NCI-H345 (cell line): ENCODE measurements around the gene NPPC.
"Not testable (repeated sequence)": the region's sequence is repeated elsewhere in the genome, so short reads cannot be mapped to it uniquely, and the experiment has no call there.

Source experiments
- DNase-seq: peaks from one replicate; lab custom pipeline; 2025; lab: John Stamatoyannopoulos, UW

The NPPC gene

DNA sequence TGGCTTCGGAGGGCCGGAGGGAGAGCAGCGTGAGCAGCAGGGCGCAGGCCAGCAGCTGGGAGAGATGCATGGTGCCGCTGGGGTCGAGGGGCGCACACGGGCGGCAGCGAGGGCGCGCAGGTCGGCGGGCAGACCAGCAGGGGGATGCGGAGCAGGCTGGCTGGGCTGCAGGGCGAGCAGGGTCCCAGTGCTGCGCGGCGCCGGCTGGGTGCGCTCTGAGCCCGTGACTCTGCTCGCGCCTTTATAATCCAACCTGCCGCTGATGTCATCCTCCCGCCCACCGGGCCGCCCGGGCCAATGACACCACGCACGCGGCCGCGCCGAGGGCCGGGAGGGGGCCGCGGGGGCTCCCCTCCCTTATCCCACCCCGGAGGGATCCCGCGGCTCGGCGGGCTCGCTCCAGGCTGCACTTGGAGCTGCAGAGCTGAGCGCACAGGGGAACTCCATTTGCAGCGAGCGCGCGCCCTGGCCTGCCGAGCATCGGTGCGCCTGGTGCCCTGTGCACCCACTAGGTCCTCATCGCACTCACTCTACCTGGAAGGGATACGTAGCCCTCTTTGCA, at the start of gene NPPC:
TSS of gene NPPC (minus strand) at position 217 of the 562 bp plus-strand sequence. CDS start at position 70, 147 bp downstream.
- DNase-seq, result peak; percentile 80

- DNase-seq, result no peak
Observed at GRCh38 chr2:231975001-231975400, 48.8 kb upstream of the NPPC start.

- DNase-seq, result no peak
Observed at GRCh38 chr2:231970461-231970860, 44.3 kb upstream of the NPPC start.

GRCh38 chr2:231968820-231969219, 42.6 kb upstream of the NPPC start:
- DNase-seq, result no peak

GRCh38 chr2:231966886-231967285, 40.7 kb upstream of the NPPC start:
- no peak for DNase-seq

DNA sequence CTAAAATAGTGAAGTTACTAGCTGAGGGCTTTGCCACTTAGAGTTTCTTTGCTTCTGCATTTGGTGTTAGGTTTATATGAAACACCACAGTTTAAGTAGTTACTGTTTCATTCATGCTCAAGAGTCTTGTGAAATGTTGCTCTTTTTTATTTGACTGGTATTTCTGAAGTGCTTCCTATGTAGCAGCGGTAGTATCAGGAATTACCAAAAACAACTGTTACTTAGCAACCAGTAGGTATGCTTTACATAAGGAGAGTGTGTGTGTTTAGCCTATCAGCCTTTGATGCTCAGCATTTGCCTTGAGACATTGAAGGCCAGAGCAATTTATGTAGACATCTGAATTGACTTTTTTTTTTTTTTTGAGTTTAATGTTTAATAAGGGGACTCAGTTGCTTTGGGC, 38.9 kb upstream of the NPPC start:
- DNase-seq, result peak; percentile 7

DNA sequence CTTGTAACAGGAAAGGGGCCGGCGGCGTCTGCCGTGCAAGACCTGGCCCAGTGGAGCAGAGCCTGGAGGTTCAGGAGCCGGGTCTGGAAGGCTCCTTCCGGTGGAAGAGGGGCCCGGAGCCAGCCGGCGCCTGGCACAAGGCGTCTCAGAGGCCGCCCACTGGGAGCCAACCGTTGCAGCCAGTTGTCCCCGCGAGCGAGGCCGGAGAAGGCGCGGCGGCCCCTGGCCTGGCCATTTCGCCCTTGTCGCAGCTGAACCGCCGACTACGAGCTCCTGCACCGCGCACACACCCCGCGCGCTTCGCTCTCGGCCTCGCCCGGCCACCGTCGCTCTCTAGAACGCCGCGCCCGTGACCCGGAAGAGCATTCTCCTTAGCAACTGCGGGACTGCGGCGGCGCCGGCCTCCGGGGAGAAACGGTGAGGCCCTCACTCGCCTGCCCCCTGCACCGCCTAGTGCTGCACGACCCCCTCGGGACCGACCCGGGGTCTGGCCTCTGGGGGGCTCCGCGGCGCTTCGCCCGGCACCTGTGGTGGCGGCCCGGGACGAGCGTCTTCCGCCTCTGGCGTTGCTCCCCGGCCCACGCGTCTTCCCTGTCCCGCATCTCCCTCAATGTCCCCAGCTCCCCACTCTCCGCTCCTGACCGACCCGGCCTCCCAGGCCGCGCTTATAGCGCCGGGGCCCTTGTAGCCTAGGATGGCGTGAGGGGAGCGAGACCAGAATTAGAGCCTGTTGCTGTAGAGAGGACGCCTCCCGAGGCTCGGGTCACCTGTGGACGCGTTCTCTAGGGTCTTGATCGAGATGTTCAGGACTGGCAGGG, 35.4 kb upstream of the NPPC start, which contains the start of gene DIS3L2:
TSS of gene DIS3L2 (plus strand) at position 365 of the 818 bp plus-strand sequence. CDS start 53,215 bp downstream, outside the sequence.
- peak; percentile 81 for DNase-seq

DNA sequence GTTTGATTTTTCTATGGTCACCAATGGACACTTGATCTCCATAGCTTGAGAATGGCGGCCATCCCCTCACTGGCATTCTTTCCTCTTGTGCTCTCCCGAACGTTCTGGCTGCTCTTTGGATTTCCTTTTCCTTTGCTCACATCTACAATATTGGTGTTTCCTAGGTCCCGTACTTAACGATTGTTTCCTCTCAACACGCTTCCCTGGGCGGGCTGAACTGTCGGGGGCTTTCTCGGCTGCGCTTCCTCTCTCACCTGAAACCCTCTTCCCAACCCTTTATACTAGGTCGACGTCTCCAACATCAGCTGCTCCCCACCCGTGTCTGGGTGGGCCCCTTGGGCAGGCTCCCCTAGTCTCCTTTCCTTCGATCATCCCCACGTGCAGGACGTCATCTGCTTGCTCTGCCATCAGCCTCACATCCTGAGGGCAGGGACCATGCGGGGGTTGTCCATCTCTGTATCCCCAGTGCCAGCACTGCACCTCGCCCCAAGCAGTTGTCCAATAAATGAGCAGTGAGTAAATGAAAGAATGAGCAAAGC, 34.7 kb upstream of the NPPC start:
- no peak for DNase-seq

GRCh38 chr2:231957913-231958763, 31.9 kb upstream of the NPPC start:
- DNase-seq, result no peak

DNA sequence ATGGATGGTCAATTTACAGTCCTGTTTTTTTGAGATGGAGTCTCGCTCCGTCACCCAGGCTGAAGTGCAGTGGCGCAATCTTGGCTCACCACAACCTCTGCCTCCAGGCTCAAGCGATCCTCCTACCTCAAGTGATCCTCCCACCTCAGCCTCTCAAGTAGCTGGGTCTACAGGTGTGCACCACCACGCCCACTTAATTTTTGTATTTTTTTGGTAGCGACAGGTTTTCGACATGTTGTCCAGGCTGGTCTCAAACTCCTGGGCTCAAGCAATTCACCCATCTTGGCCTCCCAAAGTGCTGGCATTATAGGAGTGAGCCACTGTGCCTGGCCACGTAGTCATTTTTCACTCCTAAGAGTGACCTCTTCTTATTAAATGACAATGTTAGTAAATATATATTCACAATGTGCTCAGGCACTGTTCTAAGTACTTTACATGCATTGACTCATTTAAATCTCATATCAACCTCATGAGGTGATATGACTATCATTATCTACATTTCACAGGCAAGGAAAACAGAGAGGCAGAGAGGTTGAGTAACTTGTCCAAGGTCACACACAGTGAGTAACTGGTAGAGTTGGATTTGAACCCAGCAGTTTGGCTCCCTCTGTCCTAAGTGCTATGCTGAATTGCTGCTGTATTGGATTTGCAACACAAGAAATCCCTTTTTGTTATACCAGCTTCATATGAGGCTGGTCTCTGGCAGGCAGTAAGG, 29.7 kb upstream of the NPPC start:
- no peak for DNase-seq

DNA sequence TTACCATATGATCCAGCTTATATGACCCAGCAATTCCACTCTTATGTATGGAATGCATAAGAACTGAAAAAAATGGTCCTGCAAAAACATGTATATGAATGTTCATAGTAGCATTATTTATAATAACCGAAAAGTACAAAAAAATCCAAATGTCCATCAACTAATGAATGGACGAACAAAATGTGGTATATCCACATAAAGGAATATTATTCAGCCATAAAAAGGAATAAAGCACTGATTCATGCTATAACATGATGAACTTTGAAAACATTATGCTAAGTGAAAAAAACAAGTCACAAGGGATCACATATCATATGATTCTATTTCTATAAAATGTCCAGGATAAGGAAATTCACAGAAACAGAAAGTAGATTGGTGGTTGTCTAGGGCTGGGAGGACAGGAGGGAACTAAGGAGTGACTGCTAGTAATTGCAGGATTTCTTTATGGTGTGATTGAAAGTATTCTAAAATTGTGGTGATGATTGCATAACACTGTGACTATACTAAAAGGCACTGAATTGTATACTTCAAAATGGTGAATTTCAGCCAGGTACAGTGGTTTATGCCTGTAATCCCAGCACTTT, 25.3 kb upstream of the NPPC start:
- no peak for DNase-seq

DNA sequence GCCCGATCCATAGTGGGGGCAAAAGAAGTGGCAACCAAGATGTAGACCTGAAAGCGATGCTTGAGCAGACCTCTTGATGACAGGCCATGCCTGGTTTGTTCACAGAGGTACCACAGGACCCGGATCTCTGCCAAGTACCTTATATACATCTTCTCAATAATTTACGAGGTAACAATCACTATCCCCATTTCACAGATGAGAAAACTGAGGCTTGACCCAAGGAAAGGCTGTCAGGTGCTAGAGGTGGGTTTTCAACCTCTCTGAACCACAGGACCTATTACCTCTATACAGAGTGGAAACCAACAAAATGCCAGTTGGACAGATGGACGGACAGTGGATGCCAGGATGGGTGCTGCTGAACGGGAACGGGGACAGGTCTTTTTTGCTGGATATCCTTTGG, 21.5 kb upstream of the NPPC start:
- no peak for DNase-seq

DNA sequence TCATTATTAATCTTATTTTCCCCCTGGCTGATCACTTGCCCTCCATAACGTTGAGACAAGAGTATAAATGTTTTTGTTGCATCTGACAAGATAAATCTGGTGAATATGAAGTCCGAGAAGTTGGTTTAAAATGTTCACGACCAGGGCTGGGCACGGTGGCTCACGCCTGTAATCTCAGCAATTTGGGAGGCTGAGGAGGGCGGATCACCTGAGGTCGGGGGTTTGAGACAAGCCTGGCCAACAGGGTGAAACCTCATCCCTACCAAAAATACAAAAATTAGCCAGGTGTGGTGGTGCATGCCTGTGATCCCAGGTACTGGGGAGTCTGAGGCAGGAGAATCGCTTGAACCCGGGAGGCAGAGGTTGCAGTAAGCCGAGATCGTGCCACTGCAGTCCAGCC, 20.9 kb upstream of the NPPC start:
- DNase-seq, result not testable (repeated sequence)

DNA sequence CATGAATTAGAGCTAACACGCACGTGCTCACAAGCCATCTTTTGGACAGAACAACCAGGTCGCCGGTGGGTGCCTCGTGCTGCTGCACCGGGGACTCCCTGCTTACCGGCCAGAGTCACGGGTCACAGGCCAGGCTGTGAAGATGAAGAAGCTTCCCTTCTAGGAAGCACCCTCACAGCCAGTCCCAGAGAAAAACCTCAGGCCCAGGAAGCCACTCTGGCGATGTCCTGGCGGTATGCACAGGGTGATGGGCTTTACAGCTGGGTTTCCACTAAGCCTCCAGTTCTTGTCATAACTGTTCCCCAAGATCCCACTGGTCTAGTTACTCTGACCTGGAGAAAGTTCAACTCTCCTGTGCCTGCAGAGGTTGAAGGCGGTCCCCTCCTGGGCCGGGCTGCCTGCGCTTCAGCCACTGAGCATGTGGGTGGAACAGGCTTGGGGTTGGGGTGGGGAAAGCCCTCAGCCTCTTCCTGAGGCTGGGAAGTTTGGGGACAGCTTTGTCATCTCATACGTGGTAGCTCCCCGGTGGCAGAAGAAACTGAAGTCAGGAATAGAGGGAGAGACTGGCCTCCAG, 20.1 kb upstream of the NPPC start:
- DNase-seq, result no peak

GRCh38 chr2:231942180-231942579, 16.0 kb upstream of the NPPC start:
- no peak for DNase-seq

DNA sequence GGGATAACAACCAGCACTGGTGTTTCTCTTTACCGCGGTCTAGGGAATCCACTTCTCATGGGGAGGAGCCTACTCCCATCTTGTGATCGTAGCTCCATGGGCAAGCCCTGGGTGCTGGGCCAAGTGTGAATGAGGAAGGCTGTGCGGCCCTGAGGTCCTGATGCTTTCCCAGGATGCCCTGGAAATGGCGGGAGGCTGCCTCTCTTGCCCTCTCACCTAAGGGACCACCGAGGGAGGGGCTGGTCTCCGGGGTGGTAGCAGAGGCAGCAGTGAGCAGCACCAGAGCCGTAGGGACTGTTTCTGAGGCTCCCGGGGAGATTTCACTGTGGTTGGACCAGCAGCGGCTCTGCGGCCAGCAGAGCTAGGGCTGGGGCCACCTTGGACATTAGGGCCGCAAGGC, 15.5 kb upstream of the NPPC start:
- no peak for DNase-seq

DNA sequence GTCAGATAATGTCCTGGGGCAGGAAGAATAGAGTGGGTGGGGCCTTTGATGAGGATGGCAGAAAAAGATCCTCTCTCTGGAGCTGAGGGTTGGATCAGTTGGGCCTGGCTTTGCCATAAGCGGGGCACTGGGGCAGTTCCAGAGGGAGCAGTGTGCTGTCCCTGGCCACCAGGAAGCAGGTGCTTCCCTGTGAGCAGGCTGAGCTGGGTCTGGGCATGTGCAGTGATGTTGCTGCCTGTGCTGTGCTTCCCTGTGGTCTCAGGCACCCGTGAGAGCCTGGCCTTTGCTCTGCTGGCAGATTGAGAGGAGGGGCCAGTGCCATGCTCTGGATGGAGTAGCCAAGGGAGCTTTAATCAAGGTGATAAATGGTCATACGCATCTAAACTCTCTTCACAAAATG, 14.6 kb upstream of the NPPC start:
- no peak for DNase-seq

- DNase-seq, result no peak
Observed at GRCh38 chr2:231939022-231939421, 12.8 kb upstream of the NPPC start.

DNA sequence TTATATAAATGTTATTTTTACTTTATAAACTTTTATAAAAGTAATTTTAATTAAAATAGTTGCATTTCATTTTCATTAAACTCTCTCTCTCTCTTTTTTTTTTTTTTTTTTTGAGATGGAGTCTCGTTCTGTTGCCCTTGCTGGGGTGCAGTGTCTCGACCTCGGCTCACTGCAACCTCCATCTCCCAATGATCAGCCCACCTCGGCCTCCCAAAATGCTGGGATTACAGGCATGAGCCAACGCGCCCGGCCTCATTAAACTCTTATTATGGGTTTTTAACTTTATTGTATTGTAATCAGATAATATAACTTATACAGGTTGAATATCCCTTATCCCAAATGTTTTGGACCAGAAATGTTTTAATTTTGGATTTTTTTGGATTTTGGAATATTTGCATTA, 10.9 kb upstream of the NPPC start:
- no peak for DNase-seq

DNA sequence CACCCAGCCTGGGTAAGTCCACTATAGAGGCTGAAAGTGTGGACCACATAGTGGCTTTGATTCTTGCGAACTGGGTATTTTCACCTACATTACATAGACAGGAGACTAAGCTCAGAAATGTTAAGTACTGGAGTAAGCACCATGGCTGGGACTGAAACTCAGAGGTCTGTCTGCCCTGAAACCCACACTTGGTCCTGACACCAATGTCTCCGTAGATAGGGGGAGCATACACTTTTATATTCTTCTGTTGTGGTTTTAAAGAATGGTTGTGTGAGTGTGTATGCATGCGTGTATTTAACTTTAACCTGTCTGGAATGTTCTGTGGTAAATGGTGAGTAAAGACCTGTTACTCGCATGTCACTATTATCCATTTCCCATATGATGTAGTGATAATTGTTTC, 10.3 kb upstream of the NPPC start:
- no peak for DNase-seq

DNA sequence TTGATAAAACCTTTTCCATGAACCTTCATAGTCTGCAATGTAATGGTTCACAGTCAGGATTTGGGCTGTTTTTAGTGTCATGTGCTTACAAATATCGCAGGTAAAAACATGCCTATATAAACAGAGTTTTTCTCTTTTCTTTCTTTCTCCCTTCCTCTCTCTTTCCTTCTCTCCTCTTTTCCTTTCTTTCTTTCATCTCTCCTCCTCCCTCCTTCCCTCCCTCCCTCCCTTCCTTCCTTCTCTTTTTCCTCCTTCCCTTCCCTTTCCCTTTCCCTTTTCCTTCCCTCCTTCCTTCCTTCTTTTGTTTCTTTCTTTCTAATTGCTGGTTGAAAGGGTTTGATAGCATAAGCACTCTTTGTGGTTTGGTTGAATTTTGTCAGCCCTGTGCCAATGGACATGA, 9.6 kb upstream of the NPPC start:
- DNase-seq, result no peak
